ENCODE data around the gene FIGLA. TPM values are rescaled to one million over a fixed set of nuclear protein-coding genes. Genes with fewer than 3 reads are reported as not detected.

Gene FIGLA
- total RNA-seq, 1 donor from 2014 or later, result not detected

DNA sequence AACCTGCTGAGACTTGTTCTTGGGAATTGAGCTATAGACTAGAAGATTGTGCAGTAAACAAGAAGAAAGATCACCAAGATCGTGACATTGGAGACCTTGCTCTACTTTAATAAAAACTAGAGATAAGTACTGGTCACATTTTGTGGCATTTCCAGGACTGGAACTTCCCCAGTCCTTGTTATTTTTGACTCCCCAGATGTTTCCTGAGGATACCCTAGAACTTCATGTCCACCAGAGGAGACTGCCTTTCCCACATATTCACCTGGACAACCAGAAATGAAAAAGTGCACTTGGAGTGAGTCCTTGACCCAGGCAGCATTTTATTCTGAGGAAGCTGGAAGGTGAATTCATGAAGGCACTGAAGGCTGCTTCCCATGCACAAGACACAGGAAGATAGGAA is 39.5 kb upstream of the FIGLA start:
- H3K9me3 Mint-ChIP-seq (ENCODE audit: unreplicated experiment), result no peaks in the 10 kb centered on the region
- peaks cover 9% of the 10 kb centered on the region for H3K36me3 Mint-ChIP-seq (ENCODE audit: unreplicated experiment)
- TF ChIP-seq, protein P1, sequence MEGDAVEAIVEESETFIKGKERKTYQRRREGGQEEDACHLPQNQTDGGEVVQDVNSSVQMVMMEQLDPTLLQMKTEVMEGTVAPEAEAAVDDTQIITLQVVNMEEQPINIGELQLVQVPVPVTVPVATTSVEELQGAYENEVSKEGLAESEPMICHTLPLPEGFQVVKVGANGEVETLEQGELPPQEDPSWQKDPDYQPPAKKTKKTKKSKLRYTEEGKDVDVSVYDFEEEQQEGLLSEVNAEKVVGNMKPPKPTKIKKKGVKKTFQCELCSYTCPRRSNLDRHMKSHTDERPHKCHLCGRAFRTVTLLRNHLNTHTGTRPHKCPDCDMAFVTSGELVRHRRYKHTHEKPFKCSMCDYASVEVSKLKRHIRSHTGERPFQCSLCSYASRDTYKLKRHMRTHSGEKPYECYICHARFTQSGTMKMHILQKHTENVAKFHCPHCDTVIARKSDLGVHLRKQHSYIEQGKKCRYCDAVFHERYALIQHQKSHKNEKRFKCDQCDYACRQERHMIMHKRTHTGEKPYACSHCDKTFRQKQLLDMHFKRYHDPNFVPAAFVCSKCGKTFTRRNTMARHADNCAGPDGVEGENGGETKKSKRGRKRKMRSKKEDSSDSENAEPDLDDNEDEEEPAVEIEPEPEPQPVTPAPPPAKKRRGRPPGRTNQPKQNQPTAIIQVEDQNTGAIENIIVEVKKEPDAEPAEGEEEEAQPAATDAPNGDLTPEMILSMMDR (IDR thresholded peaks at IDR 0.05; ENCODE audit: partially characterized antibody, unreplicated experiment), result no peak
- peaks cover 4% of the 10 kb centered on the region for H3K4me1 Mint-ChIP-seq (ENCODE audit: low read depth, unreplicated experiment)
- no peak for DNase-seq
- peaks cover 6% of the 10 kb centered on the region for H3K27me3 Mint-ChIP-seq (ENCODE audit: unreplicated experiment)
- no peak overlapping the region for H3K4me3 Mint-ChIP-seq (ENCODE audit: unreplicated experiment)
- H3K27ac Mint-ChIP-seq (ENCODE audit: unreplicated experiment), result no peak overlapping the region

DNA sequence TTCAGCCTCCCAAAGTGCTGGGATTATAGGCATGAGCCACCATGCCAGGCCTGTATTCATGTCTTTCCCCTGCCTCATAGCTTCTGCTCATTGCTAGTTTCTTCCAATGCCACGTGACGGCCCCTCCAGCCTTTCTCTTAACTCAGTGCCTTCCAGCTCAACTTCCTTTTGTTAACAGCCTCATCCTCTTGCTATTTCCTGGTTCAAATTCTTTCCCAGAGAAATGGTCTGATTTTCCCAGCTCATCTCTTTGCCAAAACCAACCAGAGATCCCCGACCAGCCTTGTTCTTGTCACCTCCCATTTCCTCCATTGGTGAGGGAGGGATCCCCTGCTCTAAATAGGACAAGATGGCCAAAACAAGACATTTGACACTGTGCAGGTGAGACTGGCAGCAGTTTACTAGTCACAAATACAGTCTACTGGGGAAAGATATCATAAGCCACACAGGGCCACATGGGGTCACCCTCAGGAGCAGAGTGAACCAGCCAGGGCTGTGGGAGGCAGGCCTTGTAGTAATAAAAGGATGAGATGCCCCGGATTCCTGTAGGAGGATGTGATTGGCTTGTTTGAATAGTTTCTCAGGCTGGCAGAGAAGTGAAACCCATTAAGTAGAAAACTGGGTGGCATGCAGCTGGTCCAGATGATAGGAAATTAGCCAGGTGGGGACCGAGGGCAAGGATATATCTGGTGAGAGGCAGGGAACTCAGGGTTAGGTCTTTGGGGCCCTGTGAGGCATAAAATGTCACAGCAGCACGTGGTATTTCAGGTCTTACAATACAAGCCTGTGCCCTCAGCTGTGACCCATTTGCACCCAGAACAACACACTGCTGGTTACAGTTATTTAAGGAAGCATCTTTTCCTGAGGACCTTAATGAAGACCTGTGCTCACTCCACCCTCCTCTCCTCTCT is 38.7 kb upstream of the FIGLA start:
- no peak for DNase-seq
- Mint-ChIP-seq H3K27me3 (ENCODE audit: unreplicated experiment) (peaks cover 6% of the 10 kb centered on the region), H3K9me3 (ENCODE audit: unreplicated experiment) (no peaks in the 10 kb centered on the region), H3K4me1 (ENCODE audit: low read depth, unreplicated experiment) (peaks cover 4% of the 10 kb centered on the region), H3K27ac (ENCODE audit: unreplicated experiment) (no peak overlapping the region), H3K4me3 (ENCODE audit: unreplicated experiment) (no peak overlapping the region), H3K36me3 (ENCODE audit: unreplicated experiment) (peaks cover 4% of the 10 kb centered on the region)
- TF ChIP-seq, protein P1 (IDR thresholded peaks at IDR 0.05; ENCODE audit: partially characterized antibody, unreplicated experiment), result no peak

DNA sequence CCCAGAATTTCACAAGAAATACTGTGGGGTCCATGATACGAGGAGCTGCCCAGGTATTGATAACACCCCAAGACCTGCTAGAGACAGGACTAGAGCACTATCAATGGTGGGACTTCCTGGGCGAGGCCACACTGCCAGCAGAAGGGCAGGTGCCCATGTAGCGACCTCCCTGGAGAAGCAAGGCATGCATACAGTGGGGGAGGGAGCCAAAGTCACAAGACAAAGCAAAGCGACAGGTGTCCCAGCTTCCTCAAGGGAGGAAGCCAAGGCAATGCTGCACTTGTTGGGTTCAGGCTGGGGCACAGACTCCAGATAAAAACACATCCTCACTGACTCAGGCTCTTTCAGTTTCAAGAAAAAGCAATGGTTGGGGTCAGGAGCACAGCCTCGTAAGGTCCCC is 37.7 kb upstream of the FIGLA start:
- TF ChIP-seq, protein P1 (IDR thresholded peaks at IDR 0.05; ENCODE audit: partially characterized antibody, unreplicated experiment), result no peak
- DNase-seq, result no peak

DNA sequence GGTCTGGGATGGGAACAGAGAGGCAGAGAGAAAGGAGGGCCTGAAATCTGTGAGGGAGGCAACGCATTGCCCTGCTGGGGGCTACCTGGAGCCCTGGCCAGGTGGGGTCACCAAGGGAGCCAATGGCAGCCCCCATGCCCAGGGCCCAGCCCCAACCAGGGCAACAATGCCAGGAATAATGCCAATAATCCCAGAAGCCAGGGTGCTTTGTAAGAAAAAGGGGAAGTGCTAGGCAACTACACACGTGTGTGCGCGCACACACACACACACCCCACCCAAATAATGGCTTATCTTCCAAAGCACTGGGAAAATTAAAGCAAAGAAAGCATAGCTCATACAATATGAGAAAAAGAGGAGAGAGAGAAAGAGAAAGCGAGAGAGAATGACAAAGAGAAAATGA is 36.9 kb upstream of the FIGLA start:
- TF ChIP-seq, protein P1 (IDR thresholded peaks at IDR 0.05; ENCODE audit: partially characterized antibody, unreplicated experiment), result no peak
- Mint-ChIP-seq H3K4me1 (ENCODE audit: low read depth, unreplicated experiment) (peaks cover 4% of the 10 kb centered on the region), H3K27me3 (ENCODE audit: unreplicated experiment) (peaks cover 11% of the 10 kb centered on the region), H3K9me3 (ENCODE audit: unreplicated experiment) (peaks cover 1% of the 10 kb centered on the region), H3K4me3 (ENCODE audit: unreplicated experiment) (no peak overlapping the region), H3K36me3 (ENCODE audit: unreplicated experiment) (peaks cover 12% of the 10 kb centered on the region), H3K27ac (ENCODE audit: unreplicated experiment) (no peak overlapping the region)
- no peak for DNase-seq

More for the DNA sequence above, 37.7 kb upstream of the FIGLA start:
- H3K4me1 Mint-ChIP-seq (ENCODE audit: low read depth, unreplicated experiment), result peaks cover 4% of the 10 kb centered on the region
- H3K9me3 Mint-ChIP-seq (ENCODE audit: unreplicated experiment), result no peaks in the 10 kb centered on the region
- peaks cover 6% of the 10 kb centered on the region for H3K27me3 Mint-ChIP-seq (ENCODE audit: unreplicated experiment)
- no peak overlapping the region for H3K27ac Mint-ChIP-seq (ENCODE audit: unreplicated experiment)
- H3K36me3 Mint-ChIP-seq (ENCODE audit: unreplicated experiment), result peaks cover 4% of the 10 kb centered on the region
- H3K4me3 Mint-ChIP-seq (ENCODE audit: unreplicated experiment), result no peak overlapping the region

DNA sequence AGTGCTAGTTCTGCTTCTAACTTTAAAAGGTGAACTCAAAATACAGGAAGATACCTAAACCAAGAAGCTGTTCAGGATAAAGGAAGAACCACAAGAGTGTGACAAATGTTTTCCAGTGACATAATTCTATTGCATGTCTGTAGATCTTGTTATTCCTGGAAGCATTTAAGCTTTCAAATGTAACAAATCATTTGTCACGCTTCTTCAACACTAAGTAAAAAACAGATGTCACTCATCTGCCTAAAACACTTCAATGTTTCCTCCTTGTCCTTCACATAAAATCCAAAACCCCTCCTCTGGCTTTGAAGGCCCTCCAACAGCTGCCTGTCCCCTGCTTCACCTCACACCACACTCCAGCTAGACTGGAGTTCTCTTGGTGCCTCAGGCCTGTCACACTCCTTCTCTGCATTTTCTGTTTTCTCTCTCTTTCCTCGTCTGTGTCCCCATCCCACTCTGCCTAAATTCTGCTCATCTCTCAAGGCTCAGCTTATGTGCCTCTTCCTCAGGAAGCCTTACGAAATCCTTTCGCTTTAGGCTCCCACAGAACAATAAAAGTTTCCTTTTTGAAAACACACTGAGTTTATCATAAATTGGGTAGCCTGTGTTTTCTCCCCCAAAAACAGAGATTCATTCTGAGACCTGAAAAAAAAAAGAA is 36.4 kb upstream of the FIGLA start:
- Mint-ChIP-seq H3K4me1 (ENCODE audit: low read depth, unreplicated experiment) (peaks cover 4% of the 10 kb centered on the region), H3K27ac (ENCODE audit: unreplicated experiment) (peak overlapping the region; percentile 2), H3K36me3 (ENCODE audit: unreplicated experiment) (peaks cover 12% of the 10 kb centered on the region), H3K27me3 (ENCODE audit: unreplicated experiment) (peaks cover 11% of the 10 kb centered on the region), H3K4me3 (ENCODE audit: unreplicated experiment) (no peak overlapping the region), H3K9me3 (ENCODE audit: unreplicated experiment) (peaks cover 1% of the 10 kb centered on the region)
- TF ChIP-seq, protein P1 (IDR thresholded peaks at IDR 0.05; ENCODE audit: partially characterized antibody, unreplicated experiment), result no peak
- no peak for DNase-seq
